ENCODE results near the gene FBXO9. TPM values are rescaled to one million over a fixed set of nuclear protein-coding genes. Genes with fewer than 3 reads are reported as not detected.

Gene FBXO9
- total RNA-seq, 4 donors from 2014 or later, result 22.5 to 45.0 (median 28.3) TPM

- intact Hi-C loops (cut with DNase I; ENCODE audit: low total_unique reads), result no loop called here
Measured at GRCh38 chr6:53042112-53042511, 23.1 kb upstream of the FBXO9 start.

GRCh38 chr6:53043581-53043980 is 21.6 kb upstream of the FBXO9 start:
- TF ChIP-seq CTCF (IDR thresholded peaks at IDR 0.05) (no peak), POLR2A (IDR thresholded peaks at IDR 0.05) (no peak)
- intact Hi-C loops (cut with DNase I; ENCODE audit: low total_unique reads), result no loop called here
- H3K4me3 ChIP-seq (ENCODE audit: low read depth, poor library complexity, severe bottlenecking), result no peak overlapping the region
- DNase-seq (ENCODE audit: low spot score in 2 of 2), result no peak

More at GRCh38 chr6:53042112-53042511, 23.1 kb upstream of the FBXO9 start:
- WGBS, 2 donors, result 43 to 51% methylated on average over 4 of the region's 4 CpGs
- no peak for DNase-seq (ENCODE audit: low spot score in 2 of 2)
- no peak overlapping the region for H3K4me3 ChIP-seq (ENCODE audit: low read depth, poor library complexity, severe bottlenecking)
- no peak for TF ChIP-seq POLR2A (IDR thresholded peaks at IDR 0.05)
- TF ChIP-seq CTCF (IDR thresholded peaks at IDR 0.05), result no peak

- 77 to 82% methylated on average over 4 of the region's 4 CpGs for WGBS, 2 donors
- no peak for TF ChIP-seq POLR2A (IDR thresholded peaks at IDR 0.05)
- TF ChIP-seq CTCF (IDR thresholded peaks at IDR 0.05), result no peak
- intact Hi-C loops (cut with DNase I; ENCODE audit: low total_unique reads), result no loop called here
- no peak for DNase-seq (ENCODE audit: low spot score in 2 of 2)
- no peak overlapping the region for H3K4me3 ChIP-seq (ENCODE audit: low read depth, poor library complexity, severe bottlenecking)
Measured at GRCh38 chr6:53044071-53044470, 21.1 kb upstream of the FBXO9 start.

- H3K4me3 ChIP-seq (ENCODE audit: low read depth, poor library complexity, severe bottlenecking), result no peak overlapping the region
- WGBS, 2 donors, result 65 to 80% methylated on average over 4 of the region's 4 CpGs
- no peak for DNase-seq (ENCODE audit: low spot score in 2 of 2)
- intact Hi-C loops (cut with DNase I; ENCODE audit: low total_unique reads), result no loop called here
- TF ChIP-seq POLR2A (IDR thresholded peaks at IDR 0.05) (no peak), CTCF (IDR thresholded peaks at IDR 0.05) (no peak)
Measured at GRCh38 chr6:53044572-53044971, 20.6 kb upstream of the FBXO9 start.

GRCh38 chr6:53045891-53046673 is 19.1 kb upstream of the FBXO9 start:
- no peak overlapping the region for H3K4me3 ChIP-seq (ENCODE audit: low read depth, poor library complexity, severe bottlenecking)
- TF ChIP-seq POLR2A (IDR thresholded peaks at IDR 0.05), result no peak
- no peak for TF ChIP-seq CTCF (IDR thresholded peaks at IDR 0.05)
- DNase-seq (ENCODE audit: low spot score in 2 of 2), result no peak
- 68 to 78% methylated on average over 1 of the region's 1 CpG for WGBS, 2 donors
- intact Hi-C loops (cut with DNase I; ENCODE audit: low total_unique reads), result no loop called here
